Neural cell (in vitro differentiated cells): ENCODE results near the gene FCN1. TPM values are rescaled to one million over a fixed set of nuclear protein-coding genes. Genes with fewer than 3 reads are reported as not detected.

Source experiments
- H2AFZ ChIP-seq: fragments of 200-600, 300-800 bp; sonication (generic), shearing (Covaris generic); 2 replicates; pipeline ENCODE4 v1.6.0; 2014; ENCODE audit warnings: low read depth, mild to moderate bottlenecking, antibody characterized with exemption, low read length, moderate library complexity
- H3F3A ChIP-seq: fragments of 200-600 bp; shearing (Covaris generic); 2 replicates; pipeline ENCODE4 v1.6.1; 2016; ENCODE audit warnings: mild to moderate bottlenecking, moderate library complexity, mixed read lengths, antibody characterized with exemption, low read length; ENCODE audit not compliant: insufficient read depth, poor library complexity, severe bottlenecking
- H3K27ac ChIP-seq: fragments of 200-600, 300-800 bp; sonication (generic), shearing (Covaris generic); 2 replicates; pipeline ENCODE4 v1.5.1; 2014; ENCODE audit warnings: mild to moderate bottlenecking, low read length, moderate library complexity
- H3K27me3 ChIP-seq: fragments of 300-800, 200-600 bp; sonication (generic), shearing (Covaris generic); 2 replicates; pipeline ENCODE4 v1.6.0; 2014; ENCODE audit warnings: mild to moderate bottlenecking, low read depth, low read length, moderate library complexity; ENCODE audit not compliant: insufficient read depth
- H3K36me3 ChIP-seq: fragments of 300-800, 200-600 bp; sonication (generic), shearing (Covaris generic); 2 replicates; pipeline ENCODE4 v1.5.1; 2014; ENCODE audit warnings: mild to moderate bottlenecking, antibody characterized with exemption, low read length, moderate library complexity; ENCODE audit not compliant: insufficient read depth
- H3K4me2 ChIP-seq: fragments of 300-800, 200-600 bp; sonication (generic), shearing (Covaris generic); 2 replicates; pipeline ENCODE4 v1.6.0; 2014; ENCODE audit warnings: mild to moderate bottlenecking, low read length
- H3K4me3 ChIP-seq: fragments of 300-800, 200-600 bp; sonication (generic), shearing (Covaris generic); 2 replicates; pipeline ENCODE4 v1.5.1; 2014; ENCODE audit warnings: mild to moderate bottlenecking, low read length, moderate library complexity
- H3K79me2 ChIP-seq: fragments of 200-600 bp; shearing (Covaris generic); replicated peaks from 2 replicates; pipeline ENCODE4 v1.6.0; 2014; ENCODE audit warnings: mild to moderate bottlenecking, low read length, moderate library complexity; ENCODE audit not compliant: insufficient read depth
- H3K9ac ChIP-seq: fragments of 300-800, 200-600 bp; sonication (generic), shearing (Covaris generic); 2 replicates; pipeline ENCODE4 v1.6.1; 2016; ENCODE audit warnings: mild to moderate bottlenecking, low read length, mixed read lengths
- H3K9me2 ChIP-seq: fragments of 200-600 bp; shearing (Covaris generic); 2 replicates; pipeline ENCODE4 v1.6.1; 2016; ENCODE audit warnings: mild to moderate bottlenecking, low read length, mixed read lengths; ENCODE audit not compliant: insufficient read depth
- H3K9me3 ChIP-seq: fragments of 200-600, 300-800 bp; sonication (generic), shearing (Covaris generic); 2 replicates; pipeline ENCODE4 v1.6.1; 2016; ENCODE audit warnings: mild to moderate bottlenecking, mixed run types, low read length, moderate library complexity, mixed read lengths
- H4K20me1 ChIP-seq: fragments of 200-600 bp; shearing (Covaris generic); 2 replicates; pipeline ENCODE4 v1.6.1; 2016; ENCODE audit warnings: mild to moderate bottlenecking, mixed run types; ENCODE audit not compliant: insufficient read depth
- CTCF ChIP-seq: fragments of 450-650 bp; IDR thresholded peaks from 2 replicates; pipeline ENCODE4 v1.5.1; 2014; ENCODE audit warnings: antibody characterized with exemption, mild to moderate bottlenecking, moderate library complexity; ENCODE audit not compliant: poor library complexity, severe bottlenecking
- EP300 ChIP-seq: fragments of 450-650 bp; conservative IDR thresholded peaks from 2 replicates; pipeline ENCODE4 v1.6.1; 2014; ENCODE audit warnings: antibody characterized with exemption, mild to moderate bottlenecking, moderate library complexity; ENCODE audit not compliant: poor library complexity, severe bottlenecking
- EZH2 ChIP-seq: fragments of 200-600, 300-800 bp; shearing (Covaris generic), sonication (generic); IDR thresholded peaks from 2 replicates; pipeline ENCODE4 v1.6.1; 2014; ENCODE audit warnings: antibody characterized with exemption, low read length, borderline replicate concordance, mild to moderate bottlenecking; ENCODE audit not compliant: insufficient read depth, poor library complexity, severe bottlenecking
- MXI1 ChIP-seq: fragments of 450-650 bp; conservative IDR thresholded peaks from 2 replicates; pipeline ENCODE4 v1.6.1; 2014; ENCODE audit warnings: antibody characterized with exemption, mild to moderate bottlenecking; ENCODE audit not compliant: poor library complexity, severe bottlenecking
- POLR2AphosphoS5 ChIP-seq: IDR thresholded peaks from 2 replicates; pipeline ENCODE4 v1.6.1; 2012
- RAD21 ChIP-seq: fragments of 450-650 bp; conservative IDR thresholded peaks from 2 replicates; pipeline ENCODE4 v1.6.1; 2014; ENCODE audit warnings: antibody characterized with exemption, mild to moderate bottlenecking, moderate library complexity
- REST ChIP-seq: IDR thresholded peaks from 2 replicates; pipeline ENCODE4 v1.6.1; 2012; ENCODE audit warnings: borderline replicate concordance
- SMC3 ChIP-seq: fragments of 450-650 bp; conservative IDR thresholded peaks from 2 replicates; pipeline ENCODE4 v1.6.1; 2014; ENCODE audit warnings: antibody characterized with exemption, mild to moderate bottlenecking, moderate library complexity; ENCODE audit not compliant: poor library complexity
- TAF1 ChIP-seq: IDR thresholded peaks from 2 replicates; pipeline ENCODE4 v1.6.1; 2012; ENCODE audit warnings: low read depth
- polyA plus RNA-seq: library from polyadenylated mRNA; depleted of rRNA; stranded (reverse); fragments of >200 nt; gene quantifications from 2 replicates; pipeline ENCODE4 v1.2.3, GENCODE V29; 2014

The FCN1 gene
- polyA plus RNA-seq, 1 donor from 2014 or later, result not detected

GRCh38 chr9:134939836-134940235 is 22.1 kb upstream of the FCN1 start:
- Histone ChIP-seq H3K4me3 (no peak overlapping the region), H3K79me2 (no peaks in the 10 kb centered on the region), H3K9me3 (no peaks in the 10 kb centered on the region), H3K9me2 (no peaks in the 10 kb centered on the region), H4K20me1 (no peaks in the 10 kb centered on the region), H3F3A (no peaks in the 10 kb centered on the region), H3K27ac (no peak overlapping the region), H3K27me3 (no peaks in the 10 kb centered on the region), H3K36me3 (no peaks in the 10 kb centered on the region), H2AFZ (no peak overlapping the region), H3K9ac (no peak overlapping the region), H3K4me2 (no peak overlapping the region)
- no peak for TF ChIP-seq RAD21
- TF ChIP-seq CTCF, result no peak
- TF ChIP-seq SMC3, result no peak
- TF ChIP-seq MXI1, result no peak
- TF ChIP-seq REST, result no peak
- TF ChIP-seq EZH2, result no peak
- TF ChIP-seq EP300, result no peak
- no peak for TF ChIP-seq POLR2AphosphoS5

GRCh38 chr9:134939080-134939733 is 21.5 kb upstream of the FCN1 start:
- no peak overlapping the region for H3K9ac ChIP-seq
- H3K27ac ChIP-seq, result no peak overlapping the region
- H2AFZ ChIP-seq, result no peak overlapping the region
- no peaks in the 10 kb centered on the region for H3K79me2 ChIP-seq
- no peak overlapping the region for H3K4me3 ChIP-seq
- no peak for TF ChIP-seq SMC3
- TF ChIP-seq EP300, result no peak
- no peak for TF ChIP-seq POLR2AphosphoS5
- TF ChIP-seq TAF1, result no peak
- no peak for TF ChIP-seq CTCF
- no peaks in the 10 kb centered on the region for H3K36me3 ChIP-seq
- H3F3A ChIP-seq, result no peaks in the 10 kb centered on the region
- no peak overlapping the region for H3K4me2 ChIP-seq
- H3K27me3 ChIP-seq, result no peaks in the 10 kb centered on the region
- H4K20me1 ChIP-seq, result no peaks in the 10 kb centered on the region
- H3K9me2 ChIP-seq, result no peaks in the 10 kb centered on the region
- no peaks in the 10 kb centered on the region for H3K9me3 ChIP-seq
